ENCODE measurements around the gene SLITRK3.
A peak's percentile ranks its signal among the peaks of the same experiment; 100 is the strongest.

SLITRK3 gene

GRCh38 chr3:165195640-165196576, at the start of gene SLITRK3:
SLITRK3 (minus strand) TSS chr3:165196384; CDS start chr3:165190830, 5,554 bp downstream.
- DNase-seq = no peak

GRCh38 chr3:165243597-165243996, 47.4 kb upstream of the SLITRK3 start:
- DNase-seq = no peak

GRCh38 chr3:165233501-165234195, 37.5 kb upstream of the SLITRK3 start:
- no peak for DNase-seq

GRCh38 chr3:165225604-165226003, 29.4 kb upstream of the SLITRK3 start:
- no peak for DNase-seq

GRCh38 chr3:165217739-165218138, 21.6 kb upstream of the SLITRK3 start:
- DNase-seq = no peak

- no peak for DNase-seq
Observed at GRCh38 chr3:165212580-165212979, 16.4 kb upstream of the SLITRK3 start.

GRCh38 chr3:165211721-165212120, 15.5 kb upstream of the SLITRK3 start:
- no peak for DNase-seq

- DNase-seq = no peak
Observed at GRCh38 chr3:165210727-165211126, 14.5 kb upstream of the SLITRK3 start.

- DNase-seq = no peak
Observed at GRCh38 chr3:165210132-165210531, 13.9 kb upstream of the SLITRK3 start.

GRCh38 chr3:165206454-165207266, 10.5 kb upstream of the SLITRK3 start:
- peak; percentile 30 for DNase-seq

- DNase-seq = no peak
Observed at GRCh38 chr3:165204445-165204844, 8.3 kb upstream of the SLITRK3 start.

- no peak for DNase-seq
Observed at GRCh38 chr3:165202995-165203394, 6.8 kb upstream of the SLITRK3 start.

- DNase-seq = no peak
Observed at GRCh38 chr3:165201964-165202363, 5.8 kb upstream of the SLITRK3 start.

GRCh38 chr3:165197481-165197800, 1.3 kb upstream of the SLITRK3 start:
- DNase-seq = no peak

GRCh38 chr3:165196577-165197480, 645 bp upstream of the SLITRK3 start:
- DNase-seq = no peak

- no peak for DNase-seq
Observed at GRCh38 chr3:165195241-165195639, 944 bp downstream of the SLITRK3 start.

- DNase-seq = no peak
Observed at GRCh38 chr3:165194511-165195240, 1.5 kb downstream of the SLITRK3 start.

- DNase-seq = no peak
Observed at GRCh38 chr3:165193366-165194254, 2.6 kb downstream of the SLITRK3 start.

- DNase-seq = no peak
Observed at GRCh38 chr3:165192610-165193192, 3.5 kb downstream of the SLITRK3 start.

GRCh38 chr3:165191491-165191890, 4.7 kb downstream of the SLITRK3 start:
- no peak for DNase-seq
